H1 (cell line): ENCODE measurements around the gene RPS15.

Experiments used
- CBX8 ChIP-seq: fragments of 300-800, 300-1000 bp; sonication (generic); IDR thresholded peaks from 2 replicates; pipeline ENCODE4 v1.7.1; 2016; ENCODE audit warnings: low read depth, low read length, borderline replicate concordance
- CEBPB ChIP-seq: IDR thresholded peaks from 2 replicates; pipeline ENCODE4 v1.6.1; 2012; ENCODE audit warnings: low read depth, low read length
- CHD2 ChIP-seq: IDR thresholded peaks from 2 replicates; pipeline ENCODE4 v1.6.1; 2012; ENCODE audit warnings: low read length, improper control_type of control experiment
- CTCF ChIP-seq, 3 experiments: IDR thresholded peaks; 1 replicate in 2 of 3; 2 replicates in 1 of 3; pipeline versions ENCODE4 v1.5.1 to v1.6.1; 2011; ENCODE audit warnings: low read length in 3 of 3, mild to moderate bottlenecking in 3 of 3, inconsistent platforms in 2 of 3, low read depth in 1 of 3, moderate library complexity in 1 of 3; ENCODE audit not compliant: insufficient read depth in 1 of 3; ENCODE audit errors: control extremely low read depth in 1 of 3
- EGR1 ChIP-seq: IDR thresholded peaks from 2 replicates; pipeline ENCODE4 v1.6.1; 2011; ENCODE audit warnings: low read depth, low read length, borderline replicate concordance
- EP300 ChIP-seq, 2 experiments: IDR thresholded peaks; 1 replicate in 1 of 2; 2 replicates in 1 of 2; pipeline ENCODE4 v1.6.1; 2011 to 2012; ENCODE audit warnings: low read depth in 2 of 2, low read length in 2 of 2, mild to moderate bottlenecking in 2 of 2, borderline replicate concordance in 1 of 2, inconsistent platforms in 1 of 2, moderate library complexity in 1 of 2
- HDAC6 ChIP-seq: IDR thresholded peaks from one replicate; pipeline ENCODE4 v1.7.1; 2012; ENCODE audit warnings: low read depth, mild to moderate bottlenecking, inconsistent platforms, low read length, moderate library complexity
- MAFK ChIP-seq: IDR thresholded peaks from 2 replicates; pipeline ENCODE4 v1.6.1; 2012; ENCODE audit warnings: low read depth, mild to moderate bottlenecking, improper control_type of control experiment, low read length
- NRF1 ChIP-seq: IDR thresholded peaks from 2 replicates; pipeline ENCODE4 v1.6.1; 2011; ENCODE audit warnings: mild to moderate bottlenecking, low read depth, low read length, improper control_type of control experiment
- POLR2A ChIP-seq, 2 experiments: IDR thresholded peaks; 1 replicate in 1 of 2; 2 replicates in 1 of 2; pipeline ENCODE4 v1.6.1; 2011; ENCODE audit warnings: low read depth in 2 of 2, low read length in 2 of 2, mild to moderate bottlenecking in 2 of 2; ENCODE audit errors: control extremely low read depth in 1 of 2
- SP4 ChIP-seq: IDR thresholded peaks from 2 replicates; pipeline ENCODE4 v1.6.1; 2012; ENCODE audit warnings: low read length, inconsistent platforms
- USF2 ChIP-seq: IDR thresholded peaks from 2 replicates; pipeline ENCODE4 v1.6.1; 2011; ENCODE audit warnings: low read length, improper control_type of control experiment
- YY1 ChIP-seq: IDR thresholded peaks from 2 replicates; pipeline ENCODE4 v1.6.1; 2011; ENCODE audit warnings: low read depth, mild to moderate bottlenecking, low read length

DNA sequence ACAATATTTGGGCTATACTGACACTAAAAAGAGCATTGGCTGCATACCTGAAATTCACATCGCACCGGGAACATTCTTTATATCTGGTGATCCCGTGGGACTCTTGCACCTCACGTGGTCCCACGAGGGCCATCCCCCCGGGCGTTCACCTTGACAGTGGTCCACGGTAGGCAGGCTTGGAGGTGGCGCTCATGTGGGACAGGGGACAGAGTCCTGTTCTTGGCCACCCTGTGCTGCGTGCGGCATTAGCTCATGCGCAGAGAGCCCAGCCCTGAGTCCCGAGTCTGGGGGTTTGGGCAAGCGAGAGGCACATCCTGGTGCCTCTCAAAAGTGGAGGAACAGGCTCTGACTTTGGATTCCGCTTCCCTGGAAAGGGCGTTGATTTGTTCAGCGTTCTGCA is 44.4 kb upstream of the RPS15 start:
- TF ChIP-seq YY1 (no peak), POLR2A (IDR thresholded peaks at IDR 0.05; ENCODE audit: control extremely low read depth in 1 of 2, low read depth in 2 of 2, low read length in 2 of 2) (no peak), CHD2 (no peak), USF2 (no peak), SP4 (no peak), CTCF (IDR thresholded peaks at IDR 0.05; ENCODE audit: control extremely low read depth in 1 of 3, insufficient read depth in 1 of 3, low read depth in 1 of 3, low read length in 3 of 3) (no peak), EP300 (IDR thresholded peaks at IDR 0.05; ENCODE audit: borderline replicate concordance in 1 of 2, low read depth in 2 of 2, low read length in 2 of 2) (no peak), HDAC6 (no peak), CBX8 (no peak), NRF1 (no peak), MAFK (no peak), EGR1 (no peak), CEBPB (no peak)
